H9 (cell line): ENCODE measurements around the gene GCLC. TPM values are rescaled to one million over a fixed set of nuclear protein-coding genes. Genes with fewer than 3 reads are reported as not detected.

Source experiments
- DNase-seq: peaks from one replicate; pipeline ENCODE4 v3.0.0-alpha.2; 2017
- H2AFZ ChIP-seq: one replicate; pipeline ENCODE4 v1.6.1; 2013; ENCODE audit warnings: mild to moderate bottlenecking, low read length, control low read depth, moderate library complexity
- H2AK5ac ChIP-seq: 2 replicates; pipeline ENCODE4 v1.6.1; 2013; ENCODE audit warnings: low read length, control low read depth, mixed read lengths; ENCODE audit not compliant: insufficient read length
- H2BK120ac ChIP-seq: one replicate; pipeline ENCODE4 v1.6.1; 2013; ENCODE audit warnings: low read depth, mild to moderate bottlenecking, low read length, control low read depth, inconsistent platforms; ENCODE audit not compliant: poor library complexity, severe bottlenecking
- H2BK12ac ChIP-seq: 2 replicates; pipeline ENCODE4 v1.6.1; 2013; ENCODE audit warnings: low read length, control low read depth, mixed read lengths, low read depth; ENCODE audit not compliant: insufficient read length
- H2BK15ac ChIP-seq: 2 replicates; pipeline ENCODE4 v1.6.1; 2013; ENCODE audit warnings: low read depth, low read length, control low read depth
- H2BK20ac ChIP-seq: one replicate; pipeline ENCODE4 v1.6.1; 2013; ENCODE audit warnings: low read depth, mild to moderate bottlenecking, low read length, control low read depth, inconsistent platforms; ENCODE audit not compliant: poor library complexity, severe bottlenecking
- H2BK5ac ChIP-seq: 2 replicates; pipeline ENCODE4 v1.6.1; 2013; ENCODE audit warnings: low read length, control low read depth, mixed read lengths; ENCODE audit not compliant: insufficient read length
- H3K14ac ChIP-seq: 2 replicates; pipeline ENCODE4 v1.6.1; 2013; ENCODE audit warnings: low read length, control low read depth; ENCODE audit not compliant: insufficient read depth
- H3K18ac ChIP-seq: 2 replicates; pipeline ENCODE4 v1.6.1; 2013; ENCODE audit warnings: low read depth, mild to moderate bottlenecking, mixed read lengths, low read length, control low read depth; ENCODE audit not compliant: insufficient read length
- H3K23ac ChIP-seq: 2 replicates; pipeline ENCODE4 v1.6.1; 2013; ENCODE audit warnings: low read length, control low read depth, mixed read lengths, low read depth; ENCODE audit not compliant: insufficient read length
- H3K23me2 ChIP-seq: 2 replicates; pipeline ENCODE4 v1.6.1; 2013; ENCODE audit warnings: low read depth, mild to moderate bottlenecking, mixed read lengths, low read length, control low read depth; ENCODE audit not compliant: insufficient read length, poor library complexity, severe bottlenecking
- H3K27ac ChIP-seq: 2 replicates; pipeline ENCODE4 v1.5.1; 2013; ENCODE audit warnings: low read length, control low read depth, mixed read lengths, low read depth; ENCODE audit not compliant: insufficient read length
- H3K27me3 ChIP-seq: 2 replicates; pipeline ENCODE4 v1.6.1; 2013; ENCODE audit warnings: low read length, control low read depth, inconsistent platforms; ENCODE audit not compliant: insufficient read depth
- H3K4ac ChIP-seq: 2 replicates; pipeline ENCODE4 v1.6.1; 2013; ENCODE audit warnings: low read depth, mild to moderate bottlenecking, control low read depth, inconsistent platforms, low read length, moderate library complexity
- H3K4me1 ChIP-seq: 2 replicates; pipeline ENCODE4 v1.6.1; 2013; ENCODE audit warnings: low read length, control low read depth, inconsistent platforms; ENCODE audit not compliant: insufficient read depth
- H3K4me2 ChIP-seq: 2 replicates; pipeline ENCODE4 v1.6.1; 2013; ENCODE audit warnings: low read length, control low read depth, mixed read lengths; ENCODE audit not compliant: insufficient read length, insufficient read depth
- H3K56ac ChIP-seq: 2 replicates; pipeline ENCODE4 v1.6.1; 2013; ENCODE audit warnings: low read depth, mild to moderate bottlenecking, mixed read lengths, low read length, control low read depth; ENCODE audit not compliant: insufficient read length
- H3K79me1 ChIP-seq: 2 replicates; pipeline ENCODE4 v1.6.1; 2013; ENCODE audit warnings: low read depth, mild to moderate bottlenecking, moderate library complexity, low read length, control low read depth, inconsistent platforms; ENCODE audit not compliant: insufficient read depth, poor library complexity, severe bottlenecking
- H3K79me2 ChIP-seq: 2 replicates; pipeline ENCODE4 v1.6.1; 2013; ENCODE audit warnings: low read length, control low read depth, inconsistent platforms; ENCODE audit not compliant: insufficient read depth
- H3K9ac ChIP-seq: 2 replicates; pipeline ENCODE4 v1.6.1; 2013; ENCODE audit warnings: low read length, control low read depth, mixed read lengths; ENCODE audit not compliant: insufficient read length; ENCODE audit errors: extremely low read depth
- H3K9me3 ChIP-seq: one replicate; pipeline ENCODE4 v1.6.1; 2013; ENCODE audit warnings: low read depth, low read length, inconsistent platforms; ENCODE audit not compliant: control insufficient read depth
- H3T11ph ChIP-seq: one replicate; pipeline ENCODE4 v1.6.1; 2013; ENCODE audit warnings: mild to moderate bottlenecking, low read length, control low read depth, inconsistent platforms
- H4K20me1 ChIP-seq: one replicate; pipeline ENCODE4 v1.6.1; 2013; ENCODE audit not compliant: control insufficient read depth, insufficient read length, insufficient read depth
- H4K5ac ChIP-seq: 2 replicates; pipeline ENCODE4 v1.6.1; 2013; ENCODE audit warnings: low read depth, mild to moderate bottlenecking, mixed read lengths, low read length, control low read depth; ENCODE audit not compliant: insufficient read length
- H4K8ac ChIP-seq: replicated peaks from 2 replicates; pipeline ENCODE4 v1.6.1; 2013; ENCODE audit warnings: low read length, control low read depth, mixed read lengths, low read depth; ENCODE audit not compliant: insufficient read length
- H4K91ac ChIP-seq: 2 replicates; pipeline ENCODE4 v1.6.1; 2013; ENCODE audit warnings: low read depth, mild to moderate bottlenecking, moderate library complexity, mixed read lengths, low read length, control low read depth; ENCODE audit not compliant: insufficient read length
- H3K27ac Mint-ChIP-seq, 3 experiments: 2 replicates in 2 of 3; 3 replicates in 1 of 3; pipeline ENCODE4 v1.8.0; 2020 to 2021; ENCODE audit warnings: mixed read lengths in 3 of 3, mild to moderate bottlenecking in 1 of 3, moderate library complexity in 1 of 3
- H3K27me3 Mint-ChIP-seq: 2 replicates; pipeline ENCODE4 v1.8.0; 2021; ENCODE audit warnings: low read depth, mild to moderate bottlenecking, moderate library complexity, mixed read lengths
- H3K36me3 Mint-ChIP-seq, 3 experiments: 2 replicates in 2 of 3; 3 replicates in 1 of 3; pipeline ENCODE4 v1.8.0; 2020 to 2021; ENCODE audit warnings: low read depth in 3 of 3, mixed read lengths in 3 of 3; ENCODE audit not compliant: insufficient read depth in 1 of 3
- H3K4me1 Mint-ChIP-seq, 2 experiments: 2 replicates each; pipeline ENCODE4 v1.8.0; 2020; ENCODE audit warnings: mixed read lengths in 2 of 2
- H3K4me3 Mint-ChIP-seq, 2 experiments: 2 replicates in 1 of 2; 3 replicates in 1 of 2; pipeline ENCODE4 v1.8.0; 2020 to 2021; ENCODE audit warnings: mild to moderate bottlenecking in 2 of 2, mixed read lengths in 2 of 2, moderate library complexity in 1 of 2
- H3K9me3 Mint-ChIP-seq, 2 experiments: 2 replicates in 1 of 2; 3 replicates in 1 of 2; pipeline ENCODE4 v1.8.0; 2020; ENCODE audit warnings: mild to moderate bottlenecking in 2 of 2, mixed read lengths in 2 of 2, moderate library complexity in 1 of 2
- CTCF ChIP-seq: fragments of 200-600 bp; sonication (generic); conservative IDR thresholded peaks from 3 replicates; pipeline ENCODE4 v1.8.0; 2021; ENCODE audit warnings: antibody characterized with exemption, mild to moderate bottlenecking
- total RNA-seq: library from RNA; stranded (reverse); gene quantifications from 2 replicates; pipeline ENCODE4 v1.2.1, GENCODE V29; 2021

GCLC gene
- total RNA-seq, 1 experiment from 2014 or later: 55.5 TPM

- Histone ChIP-seq H4K91ac (no peak overlapping the region), H3K18ac (no peak overlapping the region), H3K9me3 (no peaks in the 10 kb centered on the region), H3K56ac (no peak overlapping the region), H3K23ac (no peak overlapping the region), H3K79me1 (no peaks in the 10 kb centered on the region), H2BK20ac (no peak overlapping the region), H3K4me2 (no peak overlapping the region), H3K79me2 (no peaks in the 10 kb centered on the region), H3K9ac (no peak overlapping the region), H2AFZ (no peak overlapping the region), H4K5ac (no peak overlapping the region), H3T11ph (no peak overlapping the region), H3K4me1 (peaks cover 8% of the 10 kb centered on the region; the same call in 1 of the 2 replicates), H3K4ac (no peak overlapping the region), H2BK15ac (no peak overlapping the region), H4K8ac (no peak overlapping the region), H2BK5ac (no peak overlapping the region), H3K27ac (no peak overlapping the region), H2BK12ac (no peak overlapping the region), H3K14ac (no peak overlapping the region), H3K27me3 (no peaks in the 10 kb centered on the region), H4K20me1 (no peaks in the 10 kb centered on the region), H2BK120ac (no peak overlapping the region), H2AK5ac (no peak overlapping the region), H3K23me2 (no peaks in the 10 kb centered on the region)
- H3K36me3 Mint-ChIP-seq: no peaks in the 10 kb centered on the region; a peak in 1 of 7 replicates
- H3K4me3 Mint-ChIP-seq: no peak overlapping the region
- no peak overlapping the region for H3K27ac Mint-ChIP-seq
- no peaks in the 10 kb centered on the region for H3K27me3 Mint-ChIP-seq
- peaks cover 0 to under 1% of the 10 kb centered on the region in 2 experiments; a peak in 2 of 5 replicates for H3K9me3 Mint-ChIP-seq
- DNase-seq: no peak
- TF ChIP-seq CTCF: no peak
- H3K4me1 Mint-ChIP-seq: peaks cover 19% of the 10 kb centered on the region in 2 experiments
Observed at GRCh38 chr6:53591873-53592272, 47.0 kb upstream of the GCLC start.
